Ascending aorta (tissue), 2 donors: ENCODE results near the gene THAP2. TPM values are rescaled to one million over a fixed set of nuclear protein-coding genes. Genes with fewer than 3 reads are reported as not detected.
A peak's percentile ranks its signal among the peaks of the same experiment; 100 is the strongest.

Source experiments
- DNase-seq, 2 donors: peaks; one replicate each; pipeline ENCODE4 v3.0.0-alpha.2; 2019; ENCODE audit warnings: low spot score in 2 of 2
- H3K27ac ChIP-seq, 2 donors: fragments of 200-600 bp; sonication (generic); one replicate each; pipeline ENCODE4 v1.5.1; 2016 to 2017; ENCODE audit warnings: mild to moderate bottlenecking in 1 of 2
- H3K27me3 ChIP-seq: fragments of 200-600 bp; sonication (generic); one replicate; pipeline ENCODE4 v1.5.1; 2017
- H3K36me3 ChIP-seq, 2 donors: fragments of 200-600 bp; sonication (generic); one replicate each; pipeline ENCODE4 v1.5.1; 2016
- H3K4me1 ChIP-seq, 2 donors: fragments of 200-600 bp; sonication (generic); one replicate each; pipeline ENCODE4 v1.5.1; 2016 to 2017; ENCODE audit warnings: mild to moderate bottlenecking in 1 of 2
- H3K4me3 ChIP-seq, 2 donors: fragments of 200-600 bp; sonication (generic); one replicate each; pipeline ENCODE4 v1.5.1; 2016 to 2017; ENCODE audit warnings: mild to moderate bottlenecking in 1 of 2
- H3K9me3 ChIP-seq, 2 donors: fragments of 200-600 bp; sonication (generic); one replicate each; pipeline ENCODE4 v1.5.1; 2016
- CTCF ChIP-seq, 3 experiments: fragments of 200-600 bp in 2 of 3; fragments of 450-650 bp in 1 of 3; sonication (generic) in 2 of 3; IDR thresholded peaks; one replicate each; pipeline ENCODE4 v1.5.1; 2016 to 2019; ENCODE audit warnings: antibody characterized with exemption in 3 of 3, mild to moderate bottlenecking in 1 of 3, moderate library complexity in 1 of 3
- intact Hi-C: fragments of 100-400 bp; cut with DNase I; formaldehyde crosslinking; loops from one replicate; pipeline ENCODE4 v1.15.1; 2023
- total RNA-seq: library from RNA; depleted of rRNA; stranded (reverse); fragments of >200 nt; gene quantifications from one replicate; pipeline ENCODE4 v1.1.0, GENCODE V29; 2016

The THAP2 gene
- total RNA-seq, 1 donor from 2014 or later: 2.6 TPM

GRCh38 chr12:71627438-71628002, 36.6 kb upstream of the THAP2 start:
- Histone ChIP-seq H3K9me3 (no peaks in the 10 kb centered on the region), H3K27me3 (no peaks in the 10 kb centered on the region), H3K36me3 (peaks cover 69 to 91% of the 10 kb centered on the region in 2 donors), H3K4me1 (peaks cover 0 to 2% of the 10 kb centered on the region in 2 donors), H3K4me3 (no peak overlapping the region), H3K27ac (no peak overlapping the region)
- intact Hi-C loops: no loop called here
- no peak for DNase-seq
- no peak for TF ChIP-seq CTCF (IDR thresholded peaks at IDR 0.05)

- intact Hi-C loops: loop anchor here (2.0 to 10.0 kb wide), 2 partner anchors 108 to 222 kb away; no protein-coding TSS in a partner anchor
- Histone ChIP-seq H3K36me3 (peaks cover 54 to 72% of the 10 kb centered on the region in 2 donors), H3K27ac (no peak overlapping the region), H3K9me3 (no peaks in the 10 kb centered on the region), H3K4me3 (no peak overlapping the region), H3K27me3 (no peaks in the 10 kb centered on the region), H3K4me1 (no peaks in the 10 kb centered on the region)
- peak; percentile 42 to 70 (median 70) for TF ChIP-seq CTCF (IDR thresholded peaks at IDR 0.05)
- DNase-seq: no peak
Observed at GRCh38 chr12:71636704-71637115, 27.4 kb upstream of the THAP2 start.

GRCh38 chr12:71638499-71638898, 25.6 kb upstream of the THAP2 start:
- Histone ChIP-seq H3K27me3 (no peaks in the 10 kb centered on the region), H3K36me3 (peaks cover 57 to 72% of the 10 kb centered on the region in 2 donors), H3K4me1 (no peaks in the 10 kb centered on the region), H3K27ac (no peak overlapping the region), H3K9me3 (no peaks in the 10 kb centered on the region), H3K4me3 (no peak overlapping the region)
- DNase-seq: no peak
- intact Hi-C loops: loop anchor here (10.0 kb wide), 1 partner anchor 106 kb away; no protein-coding TSS in a partner anchor
- TF ChIP-seq CTCF (IDR thresholded peaks at IDR 0.05): no peak

- no peaks in the 10 kb centered on the region for H3K4me1 ChIP-seq
- intact Hi-C loops: loop anchor here (10.0 kb wide), 1 partner anchor 105 kb away; no protein-coding TSS in a partner anchor
- H3K9me3 ChIP-seq: no peaks in the 10 kb centered on the region
Observed at GRCh38 chr12:71639341-71639760, 24.8 kb upstream of the THAP2 start.

GRCh38 chr12:71640316-71640715, 23.8 kb upstream of the THAP2 start:
- no peaks in the 10 kb centered on the region for H3K9me3 ChIP-seq
- intact Hi-C loops: no loop called here
- no peak for TF ChIP-seq CTCF (IDR thresholded peaks at IDR 0.05)
- H3K27ac ChIP-seq: no peak overlapping the region
- H3K4me3 ChIP-seq: no peak overlapping the region
- H3K27me3 ChIP-seq: no peaks in the 10 kb centered on the region
- no peak for DNase-seq
- H3K4me1 ChIP-seq: no peaks in the 10 kb centered on the region
- peaks cover 56 to 72% of the 10 kb centered on the region in 2 donors for H3K36me3 ChIP-seq

More at GRCh38 chr12:71639341-71639760, 24.8 kb upstream of the THAP2 start:
- Histone ChIP-seq H3K27me3 (no peaks in the 10 kb centered on the region), H3K4me3 (no peak overlapping the region), H3K27ac (no peak overlapping the region), H3K36me3 (peaks cover 57 to 72% of the 10 kb centered on the region in 2 donors)
- no peak for DNase-seq
- no peak for TF ChIP-seq CTCF (IDR thresholded peaks at IDR 0.05)
